ENCODE results near the gene UNC50. TPM values are rescaled to one million over a fixed set of nuclear protein-coding genes. Genes with fewer than 3 reads are reported as not detected.

Gene UNC50
- total RNA-seq, 1 donor from 2014 or later, result 41.8 TPM

GRCh38 chr2:98568161-98568956 is 40.0 kb upstream of the UNC50 start:
- Mint-ChIP-seq H3K27ac (ENCODE audit: unreplicated experiment) (no peak overlapping the region), H3K9me3 (ENCODE audit: low read depth) (no peaks in the 10 kb centered on the region), H3K4me3 (ENCODE audit: unreplicated experiment) (no peak overlapping the region), H3K4me1 (ENCODE audit: low read depth) (no peaks in the 10 kb centered on the region), H3K36me3 (ENCODE audit: low read depth) (peaks cover 30% of the 10 kb centered on the region), H3K27me3 (ENCODE audit: low read depth) (no peaks in the 10 kb centered on the region)
- no peak for DNase-seq (ENCODE audit: low spot score)
- no peak for TF ChIP-seq CTCF (IDR thresholded peaks at IDR 0.05)

DNA sequence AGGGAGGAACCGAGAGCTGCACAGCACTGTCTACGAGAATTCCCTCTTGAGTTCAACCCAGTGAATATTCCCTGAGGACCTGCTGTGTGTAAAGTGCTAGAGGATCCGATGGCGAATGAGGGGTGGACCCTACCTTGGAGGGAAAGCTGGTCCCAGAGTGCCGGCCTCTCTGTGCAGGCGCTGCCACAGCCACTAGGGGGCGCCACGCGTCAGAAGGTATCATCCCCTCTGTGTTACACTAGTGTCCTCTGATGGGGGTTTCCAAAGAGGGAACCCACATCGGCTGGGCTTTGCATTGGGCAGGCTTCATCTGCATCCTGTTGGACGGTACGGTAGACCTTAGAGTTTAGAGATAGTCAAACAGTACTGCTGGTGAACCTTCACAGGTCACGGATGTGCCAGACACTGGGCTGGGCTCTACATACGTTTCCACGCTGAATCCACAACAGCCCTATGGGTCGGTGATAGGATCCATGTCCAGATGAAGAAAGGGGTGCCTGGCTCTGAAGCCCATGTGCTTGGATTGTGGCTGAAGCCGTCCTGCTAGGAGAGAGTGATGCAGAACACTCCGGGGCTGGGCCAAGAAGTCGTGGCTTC is 39.1 kb upstream of the UNC50 start:
- no peak for DNase-seq (ENCODE audit: low spot score)
- Mint-ChIP-seq H3K9me3 (ENCODE audit: low read depth) (no peaks in the 10 kb centered on the region), H3K4me1 (ENCODE audit: low read depth) (no peaks in the 10 kb centered on the region), H3K36me3 (ENCODE audit: low read depth) (peaks cover 32% of the 10 kb centered on the region), H3K4me3 (ENCODE audit: unreplicated experiment) (no peak overlapping the region), H3K27ac (ENCODE audit: unreplicated experiment) (no peak overlapping the region), H3K27me3 (ENCODE audit: low read depth) (no peaks in the 10 kb centered on the region)
- TF ChIP-seq CTCF (IDR thresholded peaks at IDR 0.05), result peak; percentile 80

DNA sequence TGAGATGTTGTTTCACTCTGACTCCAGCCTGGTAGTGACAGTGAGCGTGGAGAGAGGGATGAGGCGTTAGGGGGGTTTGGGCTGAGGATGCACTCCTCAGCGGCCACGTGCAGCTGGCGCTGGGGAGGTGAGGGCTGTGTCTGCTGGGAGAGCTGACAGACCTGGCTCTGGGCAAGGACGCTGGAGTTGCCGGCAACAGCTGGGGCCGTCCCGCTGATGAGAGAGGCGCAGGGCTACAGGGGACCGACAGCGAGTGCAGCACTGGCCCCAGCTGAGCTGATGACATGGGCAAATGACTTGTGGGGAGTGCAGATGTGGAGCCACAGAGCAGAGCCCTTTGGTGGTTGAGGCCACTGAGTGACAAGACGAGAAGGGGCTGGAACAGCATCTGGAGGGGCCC is 38.5 kb upstream of the UNC50 start:
- TF ChIP-seq CTCF (IDR thresholded peaks at IDR 0.05), result no peak
- Mint-ChIP-seq H3K4me1 (ENCODE audit: low read depth) (no peaks in the 10 kb centered on the region), H3K4me3 (ENCODE audit: unreplicated experiment) (no peak overlapping the region), H3K27me3 (ENCODE audit: low read depth) (no peaks in the 10 kb centered on the region), H3K27ac (ENCODE audit: unreplicated experiment) (no peak overlapping the region), H3K9me3 (ENCODE audit: low read depth) (no peaks in the 10 kb centered on the region), H3K36me3 (ENCODE audit: low read depth) (peaks cover 31% of the 10 kb centered on the region)
- DNase-seq (ENCODE audit: low spot score), result no peak

GRCh38 chr2:98570356-98570755 is 38.0 kb upstream of the UNC50 start:
- Mint-ChIP-seq H3K9me3 (ENCODE audit: low read depth) (no peaks in the 10 kb centered on the region), H3K4me3 (ENCODE audit: unreplicated experiment) (no peak overlapping the region), H3K36me3 (ENCODE audit: low read depth) (peaks cover 28% of the 10 kb centered on the region), H3K27me3 (ENCODE audit: low read depth) (no peaks in the 10 kb centered on the region), H3K4me1 (ENCODE audit: low read depth) (no peaks in the 10 kb centered on the region), H3K27ac (ENCODE audit: unreplicated experiment) (no peak overlapping the region)
- DNase-seq (ENCODE audit: low spot score), result no peak
- no peak for TF ChIP-seq CTCF (IDR thresholded peaks at IDR 0.05)

GRCh38 chr2:98571121-98571701 is 37.2 kb upstream of the UNC50 start:
- H3K27me3 Mint-ChIP-seq (ENCODE audit: low read depth), result no peaks in the 10 kb centered on the region
- peaks cover 25% of the 10 kb centered on the region for H3K36me3 Mint-ChIP-seq (ENCODE audit: low read depth)
- no peak overlapping the region for H3K4me3 Mint-ChIP-seq (ENCODE audit: unreplicated experiment)
- H3K4me1 Mint-ChIP-seq (ENCODE audit: low read depth), result no peaks in the 10 kb centered on the region
- H3K27ac Mint-ChIP-seq (ENCODE audit: unreplicated experiment), result no peak overlapping the region
- TF ChIP-seq CTCF (IDR thresholded peaks at IDR 0.05), result no peak
- H3K9me3 Mint-ChIP-seq (ENCODE audit: low read depth), result no peaks in the 10 kb centered on the region
- DNase-seq (ENCODE audit: low spot score), result no peak

Data from chondrocyte (in vitro differentiated cells).